HL-60 (cell line): ENCODE measurements around the gene AKR1B15.

Source experiments
- DNase-seq, 2 experiments: peaks; one replicate each; pipeline ENCODE4 v3.0.0-alpha.2; 2010 to 2020; ENCODE audit warnings: low read depth in 1 of 2, low spot score in 1 of 2
- H3K27ac ChIP-seq: fragments of 250-450 bp; sonication (Bioruptor Pico); replicated peaks from 2 replicates; pipeline ENCODE4 v1.5.1; 2020; ENCODE audit warnings: mild to moderate bottlenecking, moderate library complexity
- H3K27me3 ChIP-seq: fragments of 250-450 bp; sonication (Bioruptor Pico); 2 replicates; pipeline ENCODE4 v1.5.1; 2021; ENCODE audit warnings: mild to moderate bottlenecking, moderate library complexity; ENCODE audit not compliant: insufficient read depth, poor library complexity, severe bottlenecking
- H3K4me3 ChIP-seq: replicated peaks from 2 replicates; pipeline ENCODE4 v1.5.1; 2011; ENCODE audit warnings: mild to moderate bottlenecking, control low read depth, low read length; ENCODE audit not compliant: insufficient read depth
- GABPA ChIP-seq: IDR thresholded peaks from 2 replicates; pipeline ENCODE4 v1.6.1; 2012; ENCODE audit warnings: low read depth
- POLR2AphosphoS5 ChIP-seq: IDR thresholded peaks from 2 replicates; pipeline ENCODE4 v1.6.1; 2012; ENCODE audit warnings: low read depth
- SPI1 ChIP-seq: IDR thresholded peaks from 2 replicates; pipeline ENCODE4 v1.6.1; 2012; ENCODE audit warnings: low read depth, mild to moderate bottlenecking, borderline replicate concordance
- TF ChIP-seq, protein P1 (sequence below): IDR thresholded peaks from one replicate; pipeline ENCODE4 v1.5.1; 2011; ENCODE audit warnings: low read length, control low read depth, inconsistent platforms; ENCODE audit not compliant: insufficient read depth
- TF ChIP-seq, protein P2 (sequence below): IDR thresholded peaks from 2 replicates; pipeline ENCODE4 v1.6.1; 2012; ENCODE audit warnings: low read depth; ENCODE audit not compliant: insufficient replicate concordance

The AKR1B15 gene

DNA sequence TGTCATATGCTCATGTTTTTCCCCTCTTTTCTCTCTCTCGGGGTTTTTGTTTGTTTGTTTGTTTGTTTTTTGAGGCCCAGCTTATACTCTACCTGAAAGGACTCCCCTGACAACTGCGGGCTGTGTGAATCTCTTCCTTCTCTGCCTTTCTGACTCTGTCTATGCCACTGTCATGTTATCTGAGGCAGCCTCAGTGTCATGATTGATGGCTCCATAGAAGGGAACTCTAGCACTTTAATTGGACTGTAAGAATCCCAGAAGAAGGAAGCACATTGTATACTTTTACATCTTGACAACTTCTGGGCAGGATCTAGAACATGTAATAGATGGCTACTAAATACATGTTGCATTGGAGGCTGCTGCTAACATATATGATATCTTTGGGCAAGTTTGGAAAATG is 25.4 kb downstream of the AKR1B15 start:
- TF ChIP-seq, protein P1, sequence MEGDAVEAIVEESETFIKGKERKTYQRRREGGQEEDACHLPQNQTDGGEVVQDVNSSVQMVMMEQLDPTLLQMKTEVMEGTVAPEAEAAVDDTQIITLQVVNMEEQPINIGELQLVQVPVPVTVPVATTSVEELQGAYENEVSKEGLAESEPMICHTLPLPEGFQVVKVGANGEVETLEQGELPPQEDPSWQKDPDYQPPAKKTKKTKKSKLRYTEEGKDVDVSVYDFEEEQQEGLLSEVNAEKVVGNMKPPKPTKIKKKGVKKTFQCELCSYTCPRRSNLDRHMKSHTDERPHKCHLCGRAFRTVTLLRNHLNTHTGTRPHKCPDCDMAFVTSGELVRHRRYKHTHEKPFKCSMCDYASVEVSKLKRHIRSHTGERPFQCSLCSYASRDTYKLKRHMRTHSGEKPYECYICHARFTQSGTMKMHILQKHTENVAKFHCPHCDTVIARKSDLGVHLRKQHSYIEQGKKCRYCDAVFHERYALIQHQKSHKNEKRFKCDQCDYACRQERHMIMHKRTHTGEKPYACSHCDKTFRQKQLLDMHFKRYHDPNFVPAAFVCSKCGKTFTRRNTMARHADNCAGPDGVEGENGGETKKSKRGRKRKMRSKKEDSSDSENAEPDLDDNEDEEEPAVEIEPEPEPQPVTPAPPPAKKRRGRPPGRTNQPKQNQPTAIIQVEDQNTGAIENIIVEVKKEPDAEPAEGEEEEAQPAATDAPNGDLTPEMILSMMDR, result no peak
- TF ChIP-seq, protein P2, sequence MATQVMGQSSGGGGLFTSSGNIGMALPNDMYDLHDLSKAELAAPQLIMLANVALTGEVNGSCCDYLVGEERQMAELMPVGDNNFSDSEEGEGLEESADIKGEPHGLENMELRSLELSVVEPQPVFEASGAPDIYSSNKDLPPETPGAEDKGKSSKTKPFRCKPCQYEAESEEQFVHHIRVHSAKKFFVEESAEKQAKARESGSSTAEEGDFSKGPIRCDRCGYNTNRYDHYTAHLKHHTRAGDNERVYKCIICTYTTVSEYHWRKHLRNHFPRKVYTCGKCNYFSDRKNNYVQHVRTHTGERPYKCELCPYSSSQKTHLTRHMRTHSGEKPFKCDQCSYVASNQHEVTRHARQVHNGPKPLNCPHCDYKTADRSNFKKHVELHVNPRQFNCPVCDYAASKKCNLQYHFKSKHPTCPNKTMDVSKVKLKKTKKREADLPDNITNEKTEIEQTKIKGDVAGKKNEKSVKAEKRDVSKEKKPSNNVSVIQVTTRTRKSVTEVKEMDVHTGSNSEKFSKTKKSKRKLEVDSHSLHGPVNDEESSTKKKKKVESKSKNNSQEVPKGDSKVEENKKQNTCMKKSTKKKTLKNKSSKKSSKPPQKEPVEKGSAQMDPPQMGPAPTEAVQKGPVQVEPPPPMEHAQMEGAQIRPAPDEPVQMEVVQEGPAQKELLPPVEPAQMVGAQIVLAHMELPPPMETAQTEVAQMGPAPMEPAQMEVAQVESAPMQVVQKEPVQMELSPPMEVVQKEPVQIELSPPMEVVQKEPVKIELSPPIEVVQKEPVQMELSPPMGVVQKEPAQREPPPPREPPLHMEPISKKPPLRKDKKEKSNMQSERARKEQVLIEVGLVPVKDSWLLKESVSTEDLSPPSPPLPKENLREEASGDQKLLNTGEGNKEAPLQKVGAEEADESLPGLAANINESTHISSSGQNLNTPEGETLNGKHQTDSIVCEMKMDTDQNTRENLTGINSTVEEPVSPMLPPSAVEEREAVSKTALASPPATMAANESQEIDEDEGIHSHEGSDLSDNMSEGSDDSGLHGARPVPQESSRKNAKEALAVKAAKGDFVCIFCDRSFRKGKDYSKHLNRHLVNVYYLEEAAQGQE, result no peak
- no peak for TF ChIP-seq SPI1
- TF ChIP-seq POLR2AphosphoS5, result no peak
- no peak for TF ChIP-seq GABPA
- H3K27me3 ChIP-seq, result peaks cover 2% of the 10 kb centered on the region
- no peak for DNase-seq
- no peak overlapping the region for H3K27ac ChIP-seq
- no peak overlapping the region for H3K4me3 ChIP-seq

DNA sequence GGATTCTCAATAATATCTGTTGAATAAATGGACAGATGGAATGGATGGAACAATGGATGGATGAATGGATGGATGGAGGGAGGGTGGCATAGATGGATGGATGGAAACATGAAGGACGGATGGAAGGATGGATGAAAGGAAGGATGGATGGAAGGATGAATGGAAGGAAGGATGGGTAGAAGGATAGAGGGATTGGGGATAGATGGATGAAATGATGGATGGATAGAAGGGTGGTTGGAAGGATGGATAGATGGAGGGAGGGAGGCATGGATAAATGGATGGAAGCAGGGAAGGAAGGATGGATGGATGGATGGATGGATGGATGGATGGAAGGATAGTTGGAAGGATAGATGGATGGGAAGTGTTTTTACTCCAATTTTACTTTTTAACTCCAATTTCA is 35.4 kb downstream of the AKR1B15 start:
- no peak for DNase-seq
- Histone ChIP-seq H3K4me3 (no peak overlapping the region), H3K27me3 (no peaks in the 10 kb centered on the region), H3K27ac (no peak overlapping the region)
- no peak for TF ChIP-seq POLR2AphosphoS5

DNA sequence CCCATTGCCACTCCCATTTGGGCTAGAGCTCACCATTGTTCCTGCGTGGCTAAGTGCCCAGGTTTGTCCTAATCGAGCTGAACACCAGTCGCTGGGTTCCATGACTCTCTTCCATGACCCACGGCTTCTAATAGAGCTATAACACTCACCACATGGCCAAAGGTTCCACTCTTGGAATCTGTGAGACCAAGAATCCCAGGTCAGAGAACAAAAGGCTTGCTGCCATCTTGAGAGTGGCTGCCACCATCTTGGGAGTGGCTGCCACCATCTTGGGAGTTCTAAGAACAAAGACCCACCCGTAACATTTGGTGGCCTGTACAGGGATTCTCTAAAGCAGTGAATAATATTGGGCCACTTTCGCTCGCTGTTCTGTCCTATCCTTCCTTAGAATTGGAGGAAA is 37.0 kb downstream of the AKR1B15 start:
- Histone ChIP-seq H3K27me3 (no peaks in the 10 kb centered on the region), H3K27ac (no peak overlapping the region), H3K4me3 (no peak overlapping the region)
- DNase-seq, result no peak
- TF ChIP-seq GABPA, result no peak
- TF ChIP-seq, protein P1, result no peak
- no peak for TF ChIP-seq SPI1
- TF ChIP-seq POLR2AphosphoS5, result no peak
- TF ChIP-seq, protein P2, result no peak

DNA sequence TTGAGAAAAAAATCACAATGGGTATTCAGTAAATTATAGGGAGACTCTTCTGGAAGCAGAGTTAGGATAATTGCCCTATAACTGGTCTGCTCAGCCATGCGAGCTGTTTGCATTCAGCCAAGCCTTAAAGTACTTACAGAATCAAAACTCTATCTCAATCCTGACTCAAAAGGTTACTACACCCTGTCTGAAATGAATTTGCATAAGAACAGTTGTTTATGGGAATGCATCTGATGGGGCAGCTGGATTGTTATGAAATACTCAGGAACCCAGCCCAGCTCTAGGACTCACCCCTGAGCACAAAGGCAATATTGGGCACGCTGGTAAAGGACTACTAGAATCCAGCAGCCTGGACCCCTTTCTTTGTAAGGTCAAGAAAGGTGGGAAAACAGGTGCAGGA is 38.8 kb downstream of the AKR1B15 start:
- no peak for DNase-seq
- TF ChIP-seq POLR2AphosphoS5, result no peak
- TF ChIP-seq, protein P1, result no peak
- Histone ChIP-seq H3K27ac (no peak overlapping the region), H3K4me3 (no peak overlapping the region), H3K27me3 (no peaks in the 10 kb centered on the region)
